Natural killer cell (primary cell): Measurements from ENCODE around the gene NELL2. TPM values are rescaled to one million over a fixed set of nuclear protein-coding genes. Genes with fewer than 3 reads are reported as not detected.

Experiments used
- ATAC-seq, 3 donors: fragments of 150-1000 bp in 2 of 3; fragments of 200-7000 bp in 1 of 3; cut with Tn5 transposase; 1 replicate in 1 of 3; 2 replicates in 2 of 3; pipeline ENCODE4 v1.10.0; 2021; ENCODE audit warnings: mild to moderate bottlenecking in 2 of 3, moderate library complexity in 2 of 3
- DNase-seq, 2 donors: peaks; one replicate each; pipeline versions ENCODE4 v3.0.0 to v3.0.0-alpha.2; 2013 to 2021; ENCODE audit warnings: mixed read lengths in 1 of 2
- H3K27ac ChIP-seq: one replicate; pipeline ENCODE4 v1.5.1; 2013; ENCODE audit warnings: mild to moderate bottlenecking, low read length
- H3K27me3 ChIP-seq: one replicate; pipeline ENCODE4 v1.6.1; 2013; ENCODE audit warnings: low read length; ENCODE audit not compliant: control insufficient read depth, insufficient read depth
- H3K36me3 ChIP-seq: one replicate; pipeline ENCODE4 v1.6.1; 2013; ENCODE audit warnings: low read length; ENCODE audit not compliant: control insufficient read depth, insufficient read depth
- H3K4me1 ChIP-seq: one replicate; pipeline ENCODE4 v1.6.1; 2013; ENCODE audit warnings: low read length; ENCODE audit not compliant: control insufficient read depth, insufficient read depth
- H3K4me3 ChIP-seq: one replicate; pipeline ENCODE4 v1.5.1; 2013; ENCODE audit warnings: low read length
- H3K9me3 ChIP-seq: one replicate; pipeline ENCODE4 v1.6.1; 2013; ENCODE audit warnings: low read length; ENCODE audit not compliant: control insufficient read depth, insufficient read depth
- H3K27ac Mint-ChIP-seq, 2 donors: one replicate each; pipeline ENCODE4 v1.8.0; 2022; ENCODE audit warnings: mild to moderate bottlenecking in 2 of 2, mixed read lengths in 2 of 2, moderate library complexity in 1 of 2
- H3K27me3 Mint-ChIP-seq, 2 donors: one replicate each; pipeline ENCODE4 v1.8.0; 2022; ENCODE audit warnings: low read depth in 2 of 2, mixed read lengths in 2 of 2
- H3K36me3 Mint-ChIP-seq: one replicate; pipeline ENCODE4 v1.8.0; 2022; ENCODE audit warnings: mixed read lengths
- H3K4me1 Mint-ChIP-seq, 2 donors: one replicate each; pipeline ENCODE4 v1.8.0; 2022; ENCODE audit warnings: mixed read lengths in 2 of 2
- H3K4me3 Mint-ChIP-seq: one replicate; pipeline ENCODE4 v1.8.0; 2022; ENCODE audit warnings: mild to moderate bottlenecking, moderate library complexity, mixed read lengths
- H3K9me3 Mint-ChIP-seq, 2 donors: one replicate each; pipeline ENCODE4 v1.8.0; 2022; ENCODE audit warnings: mixed read lengths in 2 of 2
- WGBS: methylation state at CpG from one replicate; pipeline ENCODE4 v1.1.7; 2013; ENCODE audit warnings: missing lambda C conversion rate; ENCODE audit not compliant: insufficient coverage; 5-methylcytosine and 5-hydroxymethylcytosine counted together
- intact Hi-C: fragments of 100-400 bp; cut with micrococcal nuclease; formaldehyde crosslinking; loops from one replicate; pipeline ENCODE4 v1.14.2; 2022
- total RNA-seq, 4 donors: library from RNA; stranded (reverse); fragments of 120-200 nt in 1 of 4; gene quantifications; one replicate each; pipeline versions ENCODE4 v1.2.3 to v1.2.4, GENCODE V29; 2013 to 2022
- TF ChIP-seq, protein P1 (sequence below): fragments of 200-600 bp; IDR thresholded peaks from one replicate; pipeline ENCODE4 v1.8.0; 2022; ENCODE audit warnings: antibody characterized with exemption

Gene NELL2
- total RNA-seq, 3 donors from 2014 or later (not counting 1 experiment from before 2014, with no cell fraction given), result 5.8 to 15.3 (median 14.0) TPM

- Mint-ChIP-seq H3K27me3 (no peaks in the 10 kb centered on the region), H3K4me1 (no peaks in the 10 kb centered on the region), H3K9me3 (peaks cover 6 to 15% of the 10 kb centered on the region in 2 donors), H3K27ac (no peak overlapping the region), H3K4me3 (no peak overlapping the region), H3K36me3 (no peaks in the 10 kb centered on the region)
- Histone ChIP-seq H3K4me1 (no peaks in the 10 kb centered on the region), H3K4me3 (no peak overlapping the region), H3K9me3 (no peaks in the 10 kb centered on the region), H3K27ac (no peak overlapping the region), H3K36me3 (no peaks in the 10 kb centered on the region), H3K27me3 (no peaks in the 10 kb centered on the region)
- intact Hi-C loops, result no loop called here
- TF ChIP-seq, protein P1, sequence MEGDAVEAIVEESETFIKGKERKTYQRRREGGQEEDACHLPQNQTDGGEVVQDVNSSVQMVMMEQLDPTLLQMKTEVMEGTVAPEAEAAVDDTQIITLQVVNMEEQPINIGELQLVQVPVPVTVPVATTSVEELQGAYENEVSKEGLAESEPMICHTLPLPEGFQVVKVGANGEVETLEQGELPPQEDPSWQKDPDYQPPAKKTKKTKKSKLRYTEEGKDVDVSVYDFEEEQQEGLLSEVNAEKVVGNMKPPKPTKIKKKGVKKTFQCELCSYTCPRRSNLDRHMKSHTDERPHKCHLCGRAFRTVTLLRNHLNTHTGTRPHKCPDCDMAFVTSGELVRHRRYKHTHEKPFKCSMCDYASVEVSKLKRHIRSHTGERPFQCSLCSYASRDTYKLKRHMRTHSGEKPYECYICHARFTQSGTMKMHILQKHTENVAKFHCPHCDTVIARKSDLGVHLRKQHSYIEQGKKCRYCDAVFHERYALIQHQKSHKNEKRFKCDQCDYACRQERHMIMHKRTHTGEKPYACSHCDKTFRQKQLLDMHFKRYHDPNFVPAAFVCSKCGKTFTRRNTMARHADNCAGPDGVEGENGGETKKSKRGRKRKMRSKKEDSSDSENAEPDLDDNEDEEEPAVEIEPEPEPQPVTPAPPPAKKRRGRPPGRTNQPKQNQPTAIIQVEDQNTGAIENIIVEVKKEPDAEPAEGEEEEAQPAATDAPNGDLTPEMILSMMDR, result no peak
- DNase-seq, result no peak
- no peak for ATAC-seq
- WGBS, result 88% methylated on average over 2 of the region's 3 CpGs
Measured at GRCh38 chr12:44703182-44703910, 172.8 kb downstream of the NELL2 start.

- H3K4me3 Mint-ChIP-seq, result no peak overlapping the region
- H3K27ac Mint-ChIP-seq, result no peak overlapping the region
- no peaks in the 10 kb centered on the region for H3K27me3 Mint-ChIP-seq
- H3K36me3 ChIP-seq, result no peaks in the 10 kb centered on the region
- no peak for DNase-seq
- no peak overlapping the region for H3K4me3 ChIP-seq
- WGBS, result no CpG with 5 or more reads among the region's 2 CpGs
- no peaks in the 10 kb centered on the region for H3K36me3 Mint-ChIP-seq
- no peaks in the 10 kb centered on the region for H3K4me1 ChIP-seq
- H3K4me1 Mint-ChIP-seq, result no peaks in the 10 kb centered on the region
- no peak overlapping the region for H3K27ac ChIP-seq
- H3K9me3 ChIP-seq, result no peaks in the 10 kb centered on the region
- intact Hi-C loops, result no loop called here
- no peaks in the 10 kb centered on the region for H3K27me3 ChIP-seq
- no peak for ATAC-seq
- H3K9me3 Mint-ChIP-seq, result peaks cover 9 to 19% of the 10 kb centered on the region in 2 donors
- TF ChIP-seq, protein P1, result no peak
Measured at GRCh38 chr12:44697511-44697910, 178.6 kb downstream of the NELL2 start.

DNA sequence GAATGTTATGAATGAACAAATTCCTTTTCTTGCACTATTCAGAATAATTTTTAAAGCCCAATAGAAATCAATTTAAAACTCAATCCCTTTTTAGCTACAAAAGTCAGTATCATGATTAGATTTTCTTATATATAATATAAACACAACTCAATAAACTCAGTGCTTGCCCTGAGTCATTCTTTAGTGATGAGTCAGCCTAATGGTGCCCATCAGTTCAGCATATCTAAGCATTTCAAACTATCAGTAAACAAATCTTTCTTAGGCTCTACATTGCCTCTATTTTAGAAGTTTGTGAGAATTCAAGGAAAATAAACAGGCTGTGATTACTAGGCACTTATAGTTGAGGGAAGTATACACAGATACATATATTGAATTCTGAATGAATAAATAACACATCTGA lies 179.6 kb downstream of the NELL2 start:
- ATAC-seq (no peak), DNase-seq (no peak)
- no peaks in the 10 kb centered on the region for H3K36me3 Mint-ChIP-seq
- H3K27ac Mint-ChIP-seq, result no peak overlapping the region
- H3K9me3 ChIP-seq, result no peaks in the 10 kb centered on the region
- H3K4me3 Mint-ChIP-seq, result no peak overlapping the region
- H3K9me3 Mint-ChIP-seq, result peaks cover 6 to 14% of the 10 kb centered on the region in 2 donors
- intact Hi-C loops, result no loop called here
- no peaks in the 10 kb centered on the region for H3K4me1 ChIP-seq
- TF ChIP-seq, protein P1, result no peak
- no peak overlapping the region for H3K4me3 ChIP-seq
- no peak overlapping the region for H3K27ac ChIP-seq
- H3K4me1 Mint-ChIP-seq, result no peaks in the 10 kb centered on the region
- no peaks in the 10 kb centered on the region for H3K36me3 ChIP-seq
- no peaks in the 10 kb centered on the region for H3K27me3 Mint-ChIP-seq
- no peaks in the 10 kb centered on the region for H3K27me3 ChIP-seq

- Mint-ChIP-seq H3K36me3 (no peaks in the 10 kb centered on the region), H3K27ac (no peak overlapping the region), H3K4me3 (no peak overlapping the region), H3K9me3 (peaks cover 2 to 6% of the 10 kb centered on the region in 2 donors), H3K4me1 (no peaks in the 10 kb centered on the region), H3K27me3 (no peaks in the 10 kb centered on the region)
- no peak for ATAC-seq
- DNase-seq, result no peak
- Histone ChIP-seq H3K9me3 (no peaks in the 10 kb centered on the region), H3K27me3 (no peaks in the 10 kb centered on the region), H3K4me3 (no peak overlapping the region), H3K4me1 (no peaks in the 10 kb centered on the region), H3K36me3 (no peaks in the 10 kb centered on the region), H3K27ac (no peak overlapping the region)
- TF ChIP-seq, protein P1, result no peak
- intact Hi-C loops, result no loop called here
- WGBS, result 79% methylated on average over 3 of the region's 4 CpGs
Measured at GRCh38 chr12:44694017-44694416, 182.1 kb downstream of the NELL2 start.
